Muscle of leg (tissue), 11 donors: Measurements from ENCODE around the gene OR2V2. TPM values are rescaled to one million over a fixed set of nuclear protein-coding genes. Genes with fewer than 3 reads are reported as not detected.
"Not testable (repeated sequence)": the region's sequence is repeated elsewhere in the genome, so short reads cannot be mapped to it uniquely, and the experiment has no call there.

Source experiments
- DNase-seq: peaks from one replicate; pipeline ENCODE4 v3.0.0; 2013
- H3K27ac ChIP-seq: one replicate; pipeline ENCODE4 v1.5.1; 2013; ENCODE audit warnings: mild to moderate bottlenecking, low read length, control low read depth
- H3K27me3 ChIP-seq: one replicate; pipeline ENCODE4 v1.6.1; 2013; ENCODE audit warnings: low read length; ENCODE audit not compliant: control insufficient read depth, insufficient read depth
- H3K36me3 ChIP-seq: one replicate; pipeline ENCODE4 v1.6.1; 2013; ENCODE audit warnings: low read length; ENCODE audit not compliant: control insufficient read depth, insufficient read depth
- H3K4me1 ChIP-seq: one replicate; pipeline ENCODE4 v1.6.1; 2013; ENCODE audit warnings: low read length; ENCODE audit not compliant: control insufficient read depth, insufficient read depth
- H3K4me3 ChIP-seq: one replicate; pipeline ENCODE4 v1.5.1; 2013; ENCODE audit warnings: low read length, control low read depth
- H3K9me3 ChIP-seq: replicated peaks from 2 replicates; pipeline ENCODE4 v1.6.1; 2013; ENCODE audit warnings: low read depth, low read length; ENCODE audit not compliant: control insufficient read depth
- WGBS: methylation state at CpG from one replicate; pipeline ENCODE4 v1.1.5; 2013; ENCODE audit warnings: missing lambda C conversion rate; ENCODE audit not compliant: insufficient coverage; 5-methylcytosine and 5-hydroxymethylcytosine counted together
- polyA plus RNA-seq, 8 donors: library from polyadenylated mRNA; unstranded; fragments of 120-200 nt; gene quantifications; one replicate each; pipeline versions ENCODE4 v1.2.1 to v1.2.3, GENCODE V29; 2013; ENCODE audit warnings: inconsistent platforms in 1 of 8, low replicate concordance in 1 of 8; ENCODE audit not compliant: insufficient read length in 8 of 8, insufficient read depth in 1 of 8
- total RNA-seq: library from RNA; stranded (reverse); fragments of 120-200 nt; gene quantifications from one replicate; pipeline ENCODE4 v1.2.4, GENCODE V29; 2013

OR2V2 gene
- total and polyA plus RNA-seq, 9 donors, result not detected

DNA sequence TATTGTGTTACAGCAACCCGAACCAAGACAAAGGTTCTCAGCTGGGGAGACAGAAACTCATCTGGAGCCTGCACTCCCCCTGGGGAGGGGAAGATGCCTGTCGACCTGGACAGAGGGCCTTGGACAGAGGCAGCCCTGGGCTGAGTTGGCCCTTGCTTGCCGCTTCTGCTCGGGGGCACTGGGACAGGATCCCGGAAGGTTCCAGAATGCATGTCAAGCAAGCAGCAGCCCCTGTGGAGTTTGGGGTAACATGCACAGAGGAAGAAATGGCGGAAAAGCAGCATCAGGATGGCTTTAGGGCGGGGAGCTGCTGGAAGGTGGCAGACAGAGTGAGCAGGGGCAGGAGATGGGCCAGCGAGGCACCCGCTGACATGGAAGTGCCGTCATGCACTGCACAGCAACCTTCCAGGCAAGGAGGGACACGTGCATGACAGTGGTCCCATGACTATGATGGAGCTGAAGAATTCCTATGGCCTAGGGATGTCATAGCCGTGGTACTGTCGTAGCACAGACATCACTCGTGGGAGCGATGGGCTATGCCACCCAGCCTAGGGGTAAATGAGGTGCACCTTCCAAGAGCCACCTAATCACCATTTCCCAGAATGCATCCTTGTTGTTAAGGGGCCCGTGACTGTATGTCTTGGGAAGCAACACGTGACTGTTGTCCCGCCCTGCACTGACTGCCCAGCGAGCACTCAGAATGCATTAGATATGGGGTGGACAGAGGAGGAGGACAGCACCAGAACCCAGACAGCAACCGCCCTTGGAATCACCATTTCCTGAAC, 42.6 kb upstream of the OR2V2 start:
- not testable (repeated sequence) for H3K9me3 ChIP-seq, DNase-seq, H3K4me1 ChIP-seq, H3K4me3 ChIP-seq, H3K27ac ChIP-seq, H3K36me3 ChIP-seq
- peaks cover 60% of the 10 kb centered on the region for H3K27me3 ChIP-seq
- 28% methylated on average over 6 of the region's 20 CpGs for WGBS

DNA sequence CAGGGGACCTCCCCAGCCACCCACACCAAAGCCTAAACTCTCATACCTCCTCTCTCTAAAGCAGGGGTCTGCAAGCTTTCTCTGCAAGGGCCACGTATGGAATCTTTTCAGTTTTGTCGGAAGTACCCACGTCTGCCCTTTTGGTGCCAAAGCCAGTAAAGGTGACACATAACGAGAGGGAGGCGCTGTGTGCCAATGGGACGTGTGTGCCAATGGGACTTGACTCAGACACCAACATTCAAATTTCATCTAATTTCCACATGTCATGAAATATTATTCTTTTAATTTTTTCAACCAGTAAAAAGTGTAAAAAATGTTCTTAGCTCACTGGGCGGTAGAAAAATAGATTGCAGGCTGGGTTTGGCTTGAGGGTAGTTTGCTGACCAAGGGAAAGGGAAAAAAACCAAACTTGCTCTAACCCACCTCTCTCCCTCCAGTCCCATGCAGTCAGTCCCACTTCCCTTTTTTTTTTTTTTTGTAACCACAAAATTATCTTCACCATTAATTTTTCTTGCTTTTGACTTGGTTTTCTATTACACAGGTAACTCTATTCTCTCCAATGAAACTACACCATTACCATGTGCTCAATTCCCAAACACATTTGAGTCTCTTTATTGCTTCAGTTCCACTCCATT, 41.9 kb upstream of the OR2V2 start:
- Histone ChIP-seq H3K27me3 (peaks cover 56% of the 10 kb centered on the region), H3K9me3 (no peaks in the 10 kb centered on the region), H3K4me1 (no peaks in the 10 kb centered on the region), H3K36me3 (no peaks in the 10 kb centered on the region), H3K4me3 (no peak overlapping the region), H3K27ac (no peak overlapping the region)
- DNase-seq, result no peak
- 13% methylated on average over 1 of the region's 7 CpGs for WGBS

DNA sequence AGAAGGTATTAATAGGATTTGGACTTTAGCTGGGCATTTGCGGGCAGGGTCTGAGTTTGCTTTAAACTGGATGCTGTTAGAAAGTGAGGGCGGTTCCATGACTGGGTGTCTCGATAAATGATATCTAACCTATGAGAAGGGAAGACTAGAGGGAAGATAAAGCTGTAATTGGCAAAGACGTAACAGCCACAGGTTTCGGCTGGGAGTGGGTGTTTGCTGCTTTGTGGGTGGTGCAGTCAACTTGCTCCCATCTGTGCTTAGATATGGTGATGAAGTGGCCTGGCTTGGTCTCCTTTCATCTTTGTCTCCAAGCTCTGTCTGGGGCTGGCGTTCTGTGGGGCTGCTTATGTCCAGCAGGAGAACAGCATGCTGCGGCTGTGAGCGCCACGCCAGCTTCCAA, 39.7 kb upstream of the OR2V2 start:
- Histone ChIP-seq H3K27me3 (peaks cover 71% of the 10 kb centered on the region), H3K4me1 (no peaks in the 10 kb centered on the region), H3K27ac (no peak overlapping the region), H3K4me3 (no peak overlapping the region), H3K9me3 (no peaks in the 10 kb centered on the region), H3K36me3 (no peaks in the 10 kb centered on the region)
- no peak for DNase-seq
- WGBS, result 70% methylated on average over 9 of the region's 9 CpGs

DNA sequence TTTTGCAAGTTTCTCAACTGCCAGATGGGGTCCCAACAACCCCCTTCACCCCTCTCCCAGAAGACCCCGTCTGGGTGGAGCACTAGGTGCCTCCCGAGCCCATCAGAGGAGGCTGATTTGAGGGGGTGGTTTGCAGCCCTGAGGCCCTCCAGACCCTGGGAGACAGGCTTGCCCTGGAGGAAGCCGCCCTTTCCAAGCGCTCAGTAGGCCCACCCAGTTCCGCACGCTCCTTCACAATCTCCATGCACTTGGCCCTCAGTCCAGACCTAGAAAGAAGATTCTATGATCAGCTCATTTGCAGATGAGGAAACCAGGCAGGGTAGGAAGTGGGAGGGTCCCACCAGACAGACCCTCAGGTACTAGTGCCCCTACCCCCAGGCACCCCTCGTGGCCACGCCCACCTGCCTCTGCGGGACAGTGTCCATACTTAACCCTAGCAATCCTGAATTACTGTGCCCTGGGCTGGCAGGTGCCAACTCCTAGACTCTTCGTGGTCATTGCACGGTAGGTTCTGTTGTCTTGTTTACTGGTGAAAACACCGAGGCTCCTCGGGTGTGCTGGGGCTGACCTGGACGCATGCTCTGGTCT, 38.7 kb upstream of the OR2V2 start:
- 59% methylated on average over 6 of the region's 14 CpGs for WGBS

DNA sequence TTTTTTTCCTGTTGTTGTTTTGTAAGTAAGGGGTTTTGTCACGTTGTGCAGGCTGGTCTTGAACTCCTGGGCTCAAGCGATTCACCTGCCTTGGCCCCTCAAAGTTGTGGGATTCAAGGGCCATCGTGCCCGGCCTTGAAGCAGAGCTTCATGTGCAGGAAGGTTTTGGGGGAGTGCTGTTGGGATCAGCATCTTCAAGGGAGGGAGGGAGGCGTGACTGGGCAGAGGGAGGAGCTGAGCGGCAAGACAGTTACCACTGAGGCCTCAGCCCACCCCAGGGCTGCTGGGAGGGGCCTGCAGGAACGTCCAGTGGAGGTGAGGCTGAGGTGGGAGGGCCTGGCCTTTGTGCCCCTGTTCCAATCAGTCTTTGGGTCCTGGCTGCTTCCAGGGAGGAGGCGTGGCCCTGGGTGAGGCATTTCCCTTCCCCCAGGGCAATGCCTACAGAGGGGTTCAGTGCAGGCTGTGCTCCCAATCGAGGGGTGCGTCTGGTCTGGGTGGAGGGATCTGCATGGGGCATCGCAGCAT, 37.8 kb upstream of the OR2V2 start:
- H3K27me3 ChIP-seq, result peaks cover 78% of the 10 kb centered on the region
- 33% methylated on average over 7 of the region's 11 CpGs for WGBS
- H3K36me3 ChIP-seq, result no peaks in the 10 kb centered on the region
- no peak overlapping the region for H3K27ac ChIP-seq
- DNase-seq, result no peak
- H3K4me3 ChIP-seq, result no peak overlapping the region
- no peaks in the 10 kb centered on the region for H3K4me1 ChIP-seq
- no peaks in the 10 kb centered on the region for H3K9me3 ChIP-seq

More for the DNA sequence above, 38.7 kb upstream of the OR2V2 start:
- H3K4me3 ChIP-seq, result no peak overlapping the region
- no peak overlapping the region for H3K27ac ChIP-seq
- no peaks in the 10 kb centered on the region for H3K9me3 ChIP-seq
- no peak for DNase-seq
- H3K27me3 ChIP-seq, result peaks cover 76% of the 10 kb centered on the region
- no peaks in the 10 kb centered on the region for H3K36me3 ChIP-seq
- no peaks in the 10 kb centered on the region for H3K4me1 ChIP-seq

DNA sequence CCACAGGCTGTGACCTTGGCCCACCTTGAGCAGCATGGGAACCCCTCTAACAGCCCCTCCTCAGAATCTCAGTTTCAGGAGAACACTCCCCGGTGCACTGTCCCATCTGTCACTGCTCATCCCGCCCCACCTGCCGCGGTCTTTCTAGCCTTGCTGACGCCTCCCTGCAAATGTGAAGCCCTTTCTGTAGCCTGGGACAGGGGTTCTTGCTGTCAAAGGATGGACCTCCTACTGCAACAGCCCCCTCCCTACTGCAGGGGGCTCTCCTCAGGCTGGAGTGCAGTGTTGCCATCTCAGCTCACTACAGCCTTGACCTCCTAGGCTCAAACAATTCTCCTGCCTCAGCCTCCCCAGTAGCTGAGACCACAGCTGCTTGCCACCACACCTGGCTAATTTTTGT, 36.4 kb upstream of the OR2V2 start:
- no peak for DNase-seq
- H3K27ac ChIP-seq, result no peak overlapping the region
- H3K4me3 ChIP-seq, result no peak overlapping the region
- no peaks in the 10 kb centered on the region for H3K36me3 ChIP-seq
- H3K4me1 ChIP-seq, result no peaks in the 10 kb centered on the region
- H3K9me3 ChIP-seq, result no peaks in the 10 kb centered on the region
- WGBS, result 81% methylated on average over 5 of the region's 5 CpGs
- H3K27me3 ChIP-seq, result peaks cover 77% of the 10 kb centered on the region

DNA sequence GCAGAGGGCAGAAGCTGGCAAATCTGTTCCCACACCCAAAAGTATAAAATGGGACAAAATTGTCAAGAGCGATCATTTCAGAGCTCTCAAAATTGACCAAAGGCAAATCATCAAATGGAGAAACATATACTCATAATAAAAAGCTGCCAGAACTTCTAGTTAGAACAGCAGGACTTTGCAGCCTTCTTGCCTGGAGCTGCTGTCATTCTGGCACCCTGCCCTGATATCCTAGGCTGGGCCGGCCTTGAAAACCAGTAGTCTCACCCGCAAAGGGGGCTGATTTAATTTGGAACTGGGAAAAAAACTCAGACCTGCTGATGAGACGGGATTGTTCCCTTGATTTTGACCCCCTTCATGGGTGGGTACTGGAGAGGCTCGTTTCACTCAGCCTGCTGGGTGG, 34.9 kb upstream of the OR2V2 start:
- H3K36me3 ChIP-seq, result no peaks in the 10 kb centered on the region
- peaks cover 69% of the 10 kb centered on the region for H3K27me3 ChIP-seq
- DNase-seq, result no peak
- WGBS, result 47% methylated on average over 2 of the region's 5 CpGs
- no peaks in the 10 kb centered on the region for H3K4me1 ChIP-seq
- no peak overlapping the region for H3K27ac ChIP-seq
- no peak overlapping the region for H3K4me3 ChIP-seq
- no peaks in the 10 kb centered on the region for H3K9me3 ChIP-seq

DNA sequence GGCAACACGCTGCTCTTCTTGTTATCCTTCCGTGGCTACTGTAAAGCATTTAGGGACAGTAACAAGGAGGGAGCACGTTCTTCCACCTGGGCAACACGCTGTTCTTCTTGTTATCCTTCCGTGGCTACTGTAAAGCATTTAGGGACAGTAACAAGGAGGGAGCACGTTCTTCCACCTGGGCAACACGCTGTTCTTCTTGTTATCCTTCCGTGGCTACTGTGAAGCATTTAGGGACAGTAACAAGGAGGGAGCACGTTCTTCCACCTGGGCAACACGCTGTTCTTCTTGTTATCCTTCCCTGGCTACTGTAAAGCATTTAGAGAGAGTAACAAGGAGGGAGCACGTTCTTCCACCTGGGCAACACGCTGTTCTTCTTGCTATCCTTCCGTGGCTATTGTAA, 33.8 kb upstream of the OR2V2 start:
- not testable (repeated sequence) for H3K9me3 ChIP-seq, H3K4me3 ChIP-seq, H3K36me3 ChIP-seq, H3K4me1 ChIP-seq, H3K27ac ChIP-seq, DNase-seq
- H3K27me3 ChIP-seq, result peaks cover 70% of the 10 kb centered on the region
- 72% methylated on average over 3 of the region's 13 CpGs for WGBS

DNA sequence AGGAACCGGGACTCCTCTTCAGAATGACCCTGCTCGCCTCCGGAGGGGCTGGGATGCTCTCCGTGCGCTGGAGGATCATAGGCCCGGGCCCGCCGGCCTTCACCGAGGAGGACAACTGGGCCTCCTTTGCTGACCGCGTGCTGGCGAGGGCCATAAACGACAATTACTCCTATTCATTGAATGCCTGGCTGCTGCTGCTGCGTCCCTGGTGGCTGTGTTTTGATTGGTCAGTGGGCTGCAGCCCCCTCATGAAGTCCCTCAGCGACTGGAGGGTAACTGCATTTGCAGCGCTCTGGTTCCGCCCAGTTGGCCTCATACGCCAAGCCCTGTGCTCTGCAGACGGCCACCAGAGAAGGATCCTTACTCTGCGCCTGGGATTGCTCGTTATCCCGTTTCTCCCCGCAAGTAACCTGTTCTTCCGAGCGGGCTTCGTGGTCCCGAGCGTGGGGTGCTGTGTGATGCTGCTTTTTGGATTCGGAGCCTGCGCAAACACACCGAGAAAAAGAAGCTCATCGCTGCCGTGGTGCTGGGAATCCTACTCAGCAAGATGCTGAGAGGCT, 33.0 kb upstream of the OR2V2 start:
- H3K27ac ChIP-seq, result no peak overlapping the region
- 33% methylated on average over 28 of the region's 33 CpGs for WGBS
- DNase-seq, result no peak
- no peaks in the 10 kb centered on the region for H3K36me3 ChIP-seq
- H3K4me1 ChIP-seq, result no peaks in the 10 kb centered on the region
- no peaks in the 10 kb centered on the region for H3K9me3 ChIP-seq
- H3K27me3 ChIP-seq, result peaks cover 69% of the 10 kb centered on the region
- H3K4me3 ChIP-seq, result no peak overlapping the region
